Measurements from ENCODE around the gene TLNRD1.

The TLNRD1 gene

DNA sequence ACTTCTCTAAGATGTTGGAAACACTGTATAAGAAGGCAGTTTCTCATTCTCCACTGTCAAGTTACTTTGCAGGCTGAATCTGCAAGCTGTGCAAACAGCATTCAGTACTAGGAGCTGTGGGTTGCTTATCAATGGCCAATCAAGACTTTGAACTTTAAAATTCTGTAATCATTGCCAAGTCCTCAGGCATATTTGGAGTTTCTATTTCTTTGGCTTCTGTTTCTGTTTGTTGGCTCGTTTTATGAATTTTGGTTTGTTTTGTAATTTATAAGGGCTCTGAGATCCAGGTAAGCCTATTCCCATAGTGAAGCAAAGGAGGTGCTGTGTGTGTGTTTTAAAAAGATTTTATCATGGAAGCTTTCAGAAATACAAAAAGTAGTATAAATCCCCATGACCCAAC lies 32.1 kb downstream of the TLNRD1 start:
- Histone ChIP-seq H3K27ac (ENCODE audit: low read length) (no peak overlapping the region), H3K27me3 (ENCODE audit: control insufficient read depth, insufficient read depth, low read length) (no peaks in the 10 kb centered on the region), H3K4me3 (ENCODE audit: low read length) (no peak overlapping the region), H3K4me1 (ENCODE audit: control insufficient read depth, low read depth, low read length) (no peaks in the 10 kb centered on the region), H3K9me3 (ENCODE audit: control insufficient read depth, low read depth, low read length) (no peaks in the 10 kb centered on the region), H3K36me3 (ENCODE audit: control insufficient read depth, low read depth, low read length) (no peaks in the 10 kb centered on the region), H3K9ac (ENCODE audit: low read length) (no peak overlapping the region)

DNA sequence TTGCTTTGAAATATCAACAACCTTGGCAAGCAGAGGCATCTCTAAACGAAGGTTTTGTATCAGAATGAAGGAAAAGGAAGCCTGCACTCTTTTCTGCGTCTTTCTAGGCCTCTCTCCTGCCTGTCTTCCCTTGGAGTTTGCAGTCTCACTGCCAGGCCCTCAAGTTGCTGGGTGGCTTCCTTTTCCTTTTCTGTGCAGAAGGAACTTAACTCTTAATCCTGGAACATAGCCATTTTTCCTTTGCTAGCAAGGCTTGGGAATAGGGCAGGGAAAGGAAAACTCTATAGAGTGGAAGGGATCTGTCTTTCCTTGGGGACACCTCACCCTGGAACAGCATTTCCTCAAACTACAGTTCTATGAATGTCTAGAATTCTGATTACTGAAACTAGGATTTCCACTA lies 32.8 kb downstream of the TLNRD1 start:
- Histone ChIP-seq H3K27me3 (ENCODE audit: control insufficient read depth, insufficient read depth, low read length) (no peaks in the 10 kb centered on the region), H3K4me1 (ENCODE audit: control insufficient read depth, low read depth, low read length) (no peaks in the 10 kb centered on the region)

DNA sequence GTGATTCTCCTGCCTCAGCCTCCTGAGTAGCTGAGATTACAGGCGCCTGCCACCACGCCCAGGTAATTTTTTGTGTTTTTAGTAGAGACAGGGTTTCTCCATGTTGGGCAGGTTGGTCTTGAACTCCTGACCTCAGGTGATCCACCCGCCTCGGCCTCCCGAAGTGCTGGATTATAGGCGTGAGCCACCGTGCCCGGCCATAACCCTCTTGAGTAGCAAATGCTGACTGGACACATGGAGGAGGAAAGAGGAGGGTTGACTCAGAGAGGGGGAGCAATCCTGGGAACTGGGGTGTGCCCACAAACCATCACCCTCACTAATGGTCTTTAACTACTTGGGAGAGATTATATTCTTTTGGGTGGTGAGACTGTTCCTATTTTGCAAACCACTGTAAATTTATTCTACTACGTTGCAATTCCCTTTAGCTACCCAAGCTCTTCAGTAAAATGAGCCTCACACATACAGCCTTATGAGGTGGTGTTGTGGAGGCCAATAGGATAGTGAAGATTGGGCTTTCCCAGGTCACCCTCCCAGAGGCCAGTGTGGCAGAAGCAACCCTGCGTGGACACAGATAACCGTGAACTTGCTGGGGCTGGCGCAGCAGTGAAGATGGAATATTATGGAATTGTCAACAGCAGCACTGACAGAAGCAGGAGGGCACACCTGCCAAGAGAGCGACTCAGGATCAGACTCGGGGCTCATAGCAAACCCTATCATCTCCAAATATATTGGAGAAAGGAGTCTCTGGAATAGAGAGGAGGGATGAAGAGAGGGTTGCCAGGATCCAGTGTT lies 37.4 kb downstream of the TLNRD1 start:
- no peaks in the 10 kb centered on the region for H3K36me3 ChIP-seq (ENCODE audit: control insufficient read depth, low read depth, low read length)
- H3K27ac ChIP-seq (ENCODE audit: low read length): no peak overlapping the region
- H3K27me3 ChIP-seq (ENCODE audit: control insufficient read depth, insufficient read depth, low read length): no peaks in the 10 kb centered on the region
- H3K9ac ChIP-seq (ENCODE audit: low read length): no peak overlapping the region
- no peaks in the 10 kb centered on the region for H3K4me1 ChIP-seq (ENCODE audit: control insufficient read depth, low read depth, low read length)
- H3K9me3 ChIP-seq (ENCODE audit: control insufficient read depth, low read depth, low read length): no peaks in the 10 kb centered on the region
- H3K4me3 ChIP-seq (ENCODE audit: low read length): no peak overlapping the region

More for the DNA sequence above, 32.8 kb downstream of the TLNRD1 start:
- no peak overlapping the region for H3K9ac ChIP-seq (ENCODE audit: low read length)
- no peak overlapping the region for H3K27ac ChIP-seq (ENCODE audit: low read length)
- H3K36me3 ChIP-seq (ENCODE audit: control insufficient read depth, low read depth, low read length): no peaks in the 10 kb centered on the region
- H3K9me3 ChIP-seq (ENCODE audit: control insufficient read depth, low read depth, low read length): no peaks in the 10 kb centered on the region
- H3K4me3 ChIP-seq (ENCODE audit: low read length): no peak overlapping the region

DNA sequence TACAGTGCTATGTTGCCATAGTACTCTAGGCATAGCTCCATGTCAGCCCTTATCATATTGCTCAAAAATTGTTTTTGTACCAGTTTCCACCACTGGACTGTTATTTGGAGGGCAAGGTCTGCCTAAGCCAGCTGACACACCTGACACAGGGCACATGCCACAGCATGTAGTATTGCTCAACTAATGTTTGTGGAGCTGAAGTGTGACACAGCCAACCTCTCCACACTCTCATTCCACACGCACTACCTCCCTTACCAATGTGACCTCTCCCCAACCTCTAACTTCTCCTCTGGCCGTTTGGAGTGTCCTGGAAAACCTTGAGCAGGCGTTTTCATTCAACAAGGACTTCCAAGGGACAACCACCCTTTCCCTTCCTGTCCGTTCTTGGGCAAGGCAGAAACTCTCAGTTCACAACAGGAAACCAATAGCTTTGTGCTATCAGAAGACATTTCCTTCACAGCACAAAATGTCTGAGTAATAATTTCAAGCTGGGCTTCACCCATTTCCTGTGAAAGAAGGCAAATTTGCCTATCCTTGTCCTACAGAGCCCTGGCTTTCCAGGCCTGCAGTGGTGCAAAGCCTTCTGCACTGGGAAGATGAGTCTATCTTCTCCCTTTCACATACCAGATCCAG lies 38.4 kb downstream of the TLNRD1 start:
- Histone ChIP-seq H3K9me3 (ENCODE audit: control insufficient read depth, low read depth, low read length) (no peaks in the 10 kb centered on the region), H3K4me1 (ENCODE audit: control insufficient read depth, low read depth, low read length) (no peaks in the 10 kb centered on the region), H3K27me3 (ENCODE audit: control insufficient read depth, insufficient read depth, low read length) (no peaks in the 10 kb centered on the region), H3K27ac (ENCODE audit: low read length) (no peak overlapping the region), H3K36me3 (ENCODE audit: control insufficient read depth, low read depth, low read length) (no peaks in the 10 kb centered on the region), H3K4me3 (ENCODE audit: low read length) (no peak overlapping the region), H3K9ac (ENCODE audit: low read length) (no peak overlapping the region)

DNA sequence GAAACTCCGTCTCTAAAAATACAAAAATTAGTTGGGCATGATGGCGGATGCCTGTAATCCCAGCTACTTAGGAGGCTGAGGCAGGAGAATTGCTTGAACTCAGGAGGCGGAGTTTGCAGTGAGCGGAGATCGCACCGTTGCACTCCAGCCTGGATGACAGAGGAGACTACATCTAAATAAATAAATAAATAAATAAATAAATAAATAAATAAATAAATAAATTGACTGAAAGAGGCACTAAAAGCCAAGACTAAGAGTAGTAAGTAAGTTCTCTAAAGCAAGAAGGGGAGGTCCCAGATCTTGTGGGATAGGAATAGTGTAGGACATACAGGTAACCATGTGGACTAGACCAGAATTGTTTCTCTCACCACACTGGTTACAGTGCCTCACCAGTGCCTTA lies 40.0 kb downstream of the TLNRD1 start:
- Histone ChIP-seq H3K27me3 (ENCODE audit: control insufficient read depth, insufficient read depth, low read length) (no peaks in the 10 kb centered on the region), H3K9me3 (ENCODE audit: control insufficient read depth, low read depth, low read length) (no peaks in the 10 kb centered on the region), H3K4me3 (ENCODE audit: low read length) (no peak overlapping the region), H3K36me3 (ENCODE audit: control insufficient read depth, low read depth, low read length) (no peaks in the 10 kb centered on the region), H3K9ac (ENCODE audit: low read length) (no peak overlapping the region), H3K27ac (ENCODE audit: low read length) (no peak overlapping the region), H3K4me1 (ENCODE audit: control insufficient read depth, low read depth, low read length) (no peaks in the 10 kb centered on the region)

DNA sequence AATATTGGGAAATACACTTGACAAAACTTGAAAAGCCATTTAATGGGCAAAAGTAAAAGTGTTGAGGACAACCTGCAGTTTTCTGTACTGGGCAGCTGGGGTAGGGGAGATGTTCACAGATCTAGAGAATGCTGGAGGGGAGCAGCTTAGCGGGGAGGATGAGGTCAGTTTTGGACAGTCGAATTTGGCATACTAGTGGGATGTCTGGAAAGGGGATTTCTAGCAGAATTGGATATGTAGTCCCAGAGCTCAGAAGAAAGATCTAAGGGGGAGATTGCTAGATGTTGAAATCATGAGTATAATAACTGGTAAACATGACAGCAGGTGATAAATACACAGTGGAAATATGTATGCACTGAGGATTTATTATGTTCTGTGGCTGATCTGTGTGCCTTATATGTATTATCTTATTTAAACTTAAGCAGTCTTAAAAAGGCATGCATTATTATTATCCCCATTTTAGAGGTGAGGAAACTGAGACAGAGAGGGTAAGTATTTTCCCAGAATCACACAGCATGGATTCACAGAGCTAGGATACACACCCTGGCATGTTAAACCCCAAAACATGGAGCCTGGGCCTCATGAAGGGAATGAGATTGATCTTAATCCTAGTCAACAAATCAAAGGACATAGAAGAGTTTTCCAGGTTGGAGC lies 42.7 kb downstream of the TLNRD1 start:
- Histone ChIP-seq H3K36me3 (ENCODE audit: control insufficient read depth, low read depth, low read length) (no peaks in the 10 kb centered on the region), H3K9me3 (ENCODE audit: control insufficient read depth, low read depth, low read length) (no peaks in the 10 kb centered on the region), H3K4me3 (ENCODE audit: low read length) (no peak overlapping the region), H3K4me1 (ENCODE audit: control insufficient read depth, low read depth, low read length) (no peaks in the 10 kb centered on the region), H3K9ac (ENCODE audit: low read length) (no peak overlapping the region), H3K27me3 (ENCODE audit: control insufficient read depth, insufficient read depth, low read length) (no peaks in the 10 kb centered on the region), H3K27ac (ENCODE audit: low read length) (no peak overlapping the region)

DNA sequence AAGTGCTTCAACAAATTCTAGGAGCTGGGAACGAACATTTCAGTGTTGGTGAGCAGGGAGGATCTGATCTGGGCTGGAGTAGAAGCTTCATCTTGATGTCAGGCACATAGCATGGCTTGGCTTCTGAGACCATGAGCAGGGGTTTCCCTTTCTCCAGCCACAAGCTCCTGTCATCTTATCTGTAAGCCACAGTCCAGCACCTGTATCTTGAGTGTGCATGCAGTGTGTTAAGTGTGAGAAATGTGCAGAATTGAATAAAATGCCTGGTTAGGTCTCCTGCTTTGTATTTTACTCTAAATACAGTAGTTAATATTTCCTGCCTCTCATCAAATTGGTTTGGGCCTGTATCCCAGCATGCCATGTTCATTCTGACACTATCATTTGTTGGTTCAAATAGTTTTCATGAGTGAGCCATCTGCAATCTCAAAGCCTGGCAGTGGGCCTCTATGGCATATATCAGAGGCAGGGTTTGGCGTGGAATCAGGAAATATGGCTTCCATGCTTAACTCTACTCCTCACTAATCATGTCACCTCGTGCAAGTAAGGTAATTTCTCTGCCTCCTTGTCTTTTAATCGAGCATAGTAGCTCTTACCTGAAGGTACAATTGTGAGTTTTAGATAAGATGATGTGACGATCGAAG lies 43.3 kb downstream of the TLNRD1 start:
- H3K36me3 ChIP-seq (ENCODE audit: control insufficient read depth, low read depth, low read length): no peaks in the 10 kb centered on the region
- H3K4me1 ChIP-seq (ENCODE audit: control insufficient read depth, low read depth, low read length): no peaks in the 10 kb centered on the region
- no peaks in the 10 kb centered on the region for H3K9me3 ChIP-seq (ENCODE audit: control insufficient read depth, low read depth, low read length)
- no peak overlapping the region for H3K4me3 ChIP-seq (ENCODE audit: low read length)
- H3K27me3 ChIP-seq (ENCODE audit: control insufficient read depth, insufficient read depth, low read length): no peaks in the 10 kb centered on the region
- no peak overlapping the region for H3K27ac ChIP-seq (ENCODE audit: low read length)
- H3K9ac ChIP-seq (ENCODE audit: low read length): no peak overlapping the region

DNA sequence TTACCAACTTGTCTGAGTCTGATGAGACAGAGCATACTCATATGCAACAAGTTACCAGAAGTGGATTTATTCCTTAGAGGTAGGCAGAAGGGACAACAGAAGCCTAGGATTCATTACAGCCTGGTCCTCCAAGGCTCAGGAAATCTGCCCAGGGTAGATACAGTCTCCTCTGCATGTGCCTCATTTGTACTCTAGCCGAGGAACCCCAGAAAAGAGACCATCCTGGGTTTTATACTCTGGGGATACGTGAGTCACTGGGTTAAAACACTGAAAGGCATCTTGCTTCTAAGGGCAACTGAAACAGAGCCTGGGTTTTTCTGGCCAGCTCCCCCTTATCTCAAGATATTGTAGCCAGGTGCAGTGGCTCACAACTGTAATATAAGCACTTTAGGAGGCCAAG lies 45.6 kb downstream of the TLNRD1 start:
- Histone ChIP-seq H3K4me1 (ENCODE audit: control insufficient read depth, low read depth, low read length) (no peaks in the 10 kb centered on the region), H3K27ac (ENCODE audit: low read length) (no peak overlapping the region), H3K36me3 (ENCODE audit: control insufficient read depth, low read depth, low read length) (no peaks in the 10 kb centered on the region), H3K4me3 (ENCODE audit: low read length) (no peak overlapping the region), H3K9me3 (ENCODE audit: control insufficient read depth, low read depth, low read length) (no peaks in the 10 kb centered on the region), H3K27me3 (ENCODE audit: control insufficient read depth, insufficient read depth, low read length) (no peaks in the 10 kb centered on the region), H3K9ac (ENCODE audit: low read length) (no peak overlapping the region)

DNA sequence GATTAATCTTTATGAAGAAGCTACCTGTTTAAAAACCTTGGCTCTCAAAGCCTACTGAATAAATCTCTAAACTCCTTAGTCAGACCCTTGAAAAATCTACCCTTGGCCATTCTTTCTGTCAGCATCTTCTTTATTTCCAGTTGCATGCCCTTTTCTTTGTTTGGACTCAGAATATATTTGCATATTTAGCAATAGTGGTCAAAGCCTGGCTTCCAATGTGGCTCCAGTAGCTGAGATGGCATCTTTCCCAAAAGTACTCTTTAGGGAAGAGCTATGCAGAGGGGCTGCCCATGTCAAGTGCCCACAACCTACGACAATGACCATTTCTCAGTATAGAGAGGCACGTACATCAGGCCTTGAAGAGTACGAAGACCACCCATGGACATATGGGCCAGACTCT lies 47.2 kb downstream of the TLNRD1 start:
- Histone ChIP-seq H3K9ac (ENCODE audit: low read length) (no peak overlapping the region), H3K27me3 (ENCODE audit: control insufficient read depth, insufficient read depth, low read length) (no peaks in the 10 kb centered on the region), H3K9me3 (ENCODE audit: control insufficient read depth, low read depth, low read length) (no peaks in the 10 kb centered on the region), H3K36me3 (ENCODE audit: control insufficient read depth, low read depth, low read length) (no peaks in the 10 kb centered on the region), H3K4me1 (ENCODE audit: control insufficient read depth, low read depth, low read length) (no peaks in the 10 kb centered on the region), H3K4me3 (ENCODE audit: low read length) (no peak overlapping the region), H3K27ac (ENCODE audit: low read length) (no peak overlapping the region)

DNA sequence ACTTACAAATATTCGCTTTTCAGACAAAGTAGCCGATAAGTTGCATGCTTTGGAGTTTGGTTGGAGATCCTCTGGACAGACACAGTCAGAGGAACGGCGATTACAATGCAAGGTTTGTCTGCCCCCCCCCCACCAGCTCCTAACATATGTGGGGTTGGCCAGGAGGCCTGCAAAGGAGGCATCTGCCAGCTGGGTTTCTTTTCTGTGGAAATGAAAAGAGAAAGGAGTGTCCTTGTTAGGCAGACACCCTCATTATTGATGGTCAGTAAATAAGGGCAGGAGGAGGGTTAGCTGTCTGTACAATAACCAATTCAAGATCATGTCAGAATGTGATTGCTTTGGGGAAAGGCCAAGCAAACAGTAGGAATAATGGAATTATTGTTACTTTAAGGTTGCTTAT lies 49.1 kb downstream of the TLNRD1 start:
- Histone ChIP-seq H3K27ac (ENCODE audit: low read length) (no peak overlapping the region), H3K9me3 (ENCODE audit: control insufficient read depth, low read depth, low read length) (no peaks in the 10 kb centered on the region), H3K9ac (ENCODE audit: low read length) (no peak overlapping the region), H3K4me1 (ENCODE audit: control insufficient read depth, low read depth, low read length) (no peaks in the 10 kb centered on the region), H3K27me3 (ENCODE audit: control insufficient read depth, insufficient read depth, low read length) (no peaks in the 10 kb centered on the region), H3K36me3 (ENCODE audit: control insufficient read depth, low read depth, low read length) (no peaks in the 10 kb centered on the region), H3K4me3 (ENCODE audit: low read length) (no peak overlapping the region)

DNA sequence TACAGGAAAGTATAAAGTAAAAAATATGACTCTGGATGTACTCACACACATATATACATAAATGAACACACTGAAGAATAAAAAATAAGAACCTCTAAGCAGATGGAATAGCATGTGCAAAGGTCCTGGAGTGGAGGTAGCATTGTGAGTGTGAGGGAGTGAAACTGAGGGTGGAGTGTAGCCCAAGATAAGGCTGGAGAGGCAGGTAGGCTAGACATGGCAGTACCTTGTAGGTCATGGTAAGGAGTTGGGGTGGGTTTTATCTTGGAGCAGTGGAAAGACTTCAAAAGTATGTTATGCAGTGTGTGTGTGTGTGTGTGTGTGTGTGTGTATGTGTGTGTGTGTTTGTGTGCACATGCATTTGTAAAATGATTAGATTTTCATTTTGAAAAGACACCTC lies 49.5 kb downstream of the TLNRD1 start:
- no peak overlapping the region for H3K4me3 ChIP-seq (ENCODE audit: low read length)
- no peak overlapping the region for H3K9ac ChIP-seq (ENCODE audit: low read length)
- H3K4me1 ChIP-seq (ENCODE audit: control insufficient read depth, low read depth, low read length): no peaks in the 10 kb centered on the region
- H3K27me3 ChIP-seq (ENCODE audit: control insufficient read depth, insufficient read depth, low read length): no peaks in the 10 kb centered on the region
- no peaks in the 10 kb centered on the region for H3K36me3 ChIP-seq (ENCODE audit: control insufficient read depth, low read depth, low read length)
- no peak overlapping the region for H3K27ac ChIP-seq (ENCODE audit: low read length)
- no peaks in the 10 kb centered on the region for H3K9me3 ChIP-seq (ENCODE audit: control insufficient read depth, low read depth, low read length)
